ENCODE measurements around the gene ATP1A3. TPM values are rescaled to one million over a fixed set of nuclear protein-coding genes. Genes with fewer than 3 reads are reported as not detected.

ATP1A3 gene
- total and polyA plus RNA-seq, 8 donors: 0.12 to 0.45 (median 0.29) TPM; not detected in 5

DNA sequence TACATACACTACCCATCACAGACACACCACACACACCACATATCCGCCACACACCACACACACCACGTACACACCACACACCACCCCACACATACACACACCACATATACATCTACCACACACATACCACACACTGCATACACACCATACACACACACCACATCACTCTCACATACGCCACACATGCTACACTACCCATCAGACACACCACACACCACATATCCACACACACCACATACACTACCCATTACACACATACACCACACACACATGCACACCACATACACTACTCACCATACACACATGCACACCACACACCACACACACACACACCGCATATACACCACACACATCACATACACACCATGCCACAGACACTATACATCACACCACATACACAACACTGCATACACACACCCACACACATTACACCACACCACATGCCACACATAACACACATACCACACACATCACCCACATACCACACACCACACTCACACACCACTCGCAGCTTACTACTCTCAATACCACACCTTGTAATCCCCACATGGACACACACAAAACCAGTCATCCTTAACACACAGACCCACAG is 75.3 kb downstream of the ATP1A3 start:
- TF ChIP-seq POLR2A (IDR thresholded peaks at IDR 0.05) (no peak), EP300 (IDR thresholded peaks at IDR 0.05) (no peak), CTCF (IDR thresholded peaks at IDR 0.05) (no peak), POLR2AphosphoS5 (IDR thresholded peaks at IDR 0.05) (no peak)
- DNase-seq: no peak
- no peak overlapping the region for H3K4me3 ChIP-seq
- intact Hi-C loops (cut with DNase I; ENCODE audit: low total_unique reads): no loop called here
- H3K27ac ChIP-seq: no peak overlapping the region
- peaks cover 14 to 98% (median 80%) of the 10 kb centered on the region in 3 donors for H3K27me3 ChIP-seq
- no peaks in the 10 kb centered on the region for H3K36me3 ChIP-seq
- H3K9me3 ChIP-seq: no peaks in the 10 kb centered on the region
- H3K4me1 ChIP-seq: peaks cover 0 to 17% (median 14%) of the 10 kb centered on the region in 4 donors
- 86 to 95% (median 93%) methylated on average over 5 of the region's 5 CpGs for WGBS, 5 donors

DNA sequence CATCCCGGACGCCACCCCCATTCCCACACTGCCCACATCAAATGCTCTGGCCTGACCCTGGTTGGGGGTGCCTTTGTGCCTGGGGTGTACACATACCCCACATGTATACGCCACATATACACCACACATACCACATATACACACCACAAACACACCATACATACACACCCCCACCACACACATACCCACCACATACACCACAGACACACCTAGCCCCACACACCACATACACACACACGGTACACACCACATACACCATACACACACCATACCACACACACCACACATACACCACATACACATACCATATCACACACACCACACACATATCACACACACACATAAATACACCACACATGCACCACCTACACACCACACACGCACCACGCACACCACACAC is 75.9 kb downstream of the ATP1A3 start:
- WGBS, 5 donors: 71 to 91% (median 79%) methylated on average over 4 to 6 of the region's 6 CpGs
- intact Hi-C loops (cut with DNase I; ENCODE audit: low total_unique reads): no loop called here
- TF ChIP-seq POLR2A (IDR thresholded peaks at IDR 0.05): no peak
- TF ChIP-seq CTCF (IDR thresholded peaks at IDR 0.05): no peak
- TF ChIP-seq POLR2AphosphoS5 (IDR thresholded peaks at IDR 0.05): no peak
- TF ChIP-seq EP300 (IDR thresholded peaks at IDR 0.05): no peak
- Histone ChIP-seq H3K27me3 (peaks cover 18 to 98% (median 84%) of the 10 kb centered on the region in 3 donors), H3K9me3 (no peaks in the 10 kb centered on the region), H3K4me1 (peaks cover 3 to 23% (median 20%) of the 10 kb centered on the region in 4 donors), H3K27ac (no peak overlapping the region), H3K4me3 (no peak overlapping the region), H3K36me3 (no peaks in the 10 kb centered on the region)
- DNase-seq: no peak

DNA sequence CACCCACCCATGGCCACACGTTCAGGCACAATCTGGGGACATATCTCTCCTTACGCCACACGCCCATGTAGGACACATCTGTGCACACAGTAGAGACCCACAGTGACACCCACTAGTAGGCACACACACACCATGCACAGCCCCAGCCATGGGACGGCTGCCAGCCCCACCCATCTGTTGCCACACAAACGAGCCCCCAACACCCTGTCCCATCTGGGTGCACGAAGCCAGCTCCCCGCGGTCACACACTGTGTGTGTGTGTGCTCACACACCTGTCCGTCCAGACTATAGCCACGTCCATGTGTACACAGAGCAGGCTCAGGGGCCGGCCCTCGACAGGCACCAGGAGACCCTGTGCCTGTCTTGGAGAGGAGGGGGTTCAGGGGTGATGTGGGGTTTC is 76.4 kb downstream of the ATP1A3 start:
- 34 to 50% (median 40%) methylated on average over 3 to 12 of the region's 12 CpGs for WGBS, 5 donors
- DNase-seq: no peak

More for the DNA sequence above, 76.4 kb downstream of the ATP1A3 start:
- Histone ChIP-seq H3K27me3 (peaks cover 18 to 98% (median 84%) of the 10 kb centered on the region in 3 donors), H3K4me3 (no peak overlapping the region), H3K36me3 (no peaks in the 10 kb centered on the region), H3K4me1 (peaks cover 5 to 27% (median 24%) of the 10 kb centered on the region in 4 donors), H3K27ac (no peak overlapping the region), H3K9me3 (no peaks in the 10 kb centered on the region)
- TF ChIP-seq POLR2AphosphoS5 (IDR thresholded peaks at IDR 0.05) (no peak), CTCF (IDR thresholded peaks at IDR 0.05) (no peak), EP300 (IDR thresholded peaks at IDR 0.05) (no peak), POLR2A (IDR thresholded peaks at IDR 0.05) (no peak)
- intact Hi-C loops (cut with DNase I; ENCODE audit: low total_unique reads): no loop called here

Other genes starting within 250 kb of the ATP1A3 start
- gene CEACAM6, start 238.7 kb downstream of the ATP1A3 start, total RNA-seq: 10 to 100 TPM in 2 of 5 donors, 1 to 10 TPM in 1, not detected in 2; 5.5 to 16.2 (median 14.7) TPM
- gene CEACAM6, start 238.7 kb downstream of the ATP1A3 start, polyA plus RNA-seq: 10 to 100 TPM in 1 of 3 donors, 1 to 10 TPM in 2; 1.7 to 29.6 (median 7.8) TPM
- not detected for gene CEACAM3, start 197.6 kb downstream of the ATP1A3 start, total RNA-seq
- under 1 TPM in 2 of 3 donors, not detected in 1; 0.13 to 0.31 TPM for gene CEACAM3, start 197.6 kb downstream of the ATP1A3 start, polyA plus RNA-seq
- gene LYPD4, start 149.5 kb downstream of the ATP1A3 start, total RNA-seq: not detected
- gene LYPD4, start 149.5 kb downstream of the ATP1A3 start, polyA plus RNA-seq: not detected
- not detected for gene DMRTC2, start 149.2 kb downstream of the ATP1A3 start, total RNA-seq
- not detected for gene DMRTC2, start 149.2 kb downstream of the ATP1A3 start, polyA plus RNA-seq
- gene RPS19, start 134.0 kb downstream of the ATP1A3 start, total RNA-seq: 1,000 to 10,000 TPM in 3 of 5 donors, 100 to 1,000 TPM in 2; 394 to 1,489 (median 1,008) TPM
- 1,000 to 10,000 TPM; 2,818 to 4,242 (median 2,979) TPM for gene RPS19, start 134.0 kb downstream of the ATP1A3 start, polyA plus RNA-seq
- 1 to 10 TPM in 2 of 5 donors, not detected in 3; 2.4 to 3.5 TPM for gene CD79A, start 117.0 kb downstream of the ATP1A3 start, total RNA-seq
- 10 to 100 TPM in 1 of 3 donors, 1 to 10 TPM in 2; 1.5 to 18.7 (median 3.2) TPM for gene CD79A, start 117.0 kb downstream of the ATP1A3 start, polyA plus RNA-seq
- 100 to 1,000 TPM in 4 of 5 donors, 10 to 100 TPM in 1; 40.8 to 329 (median 224) TPM for gene ARHGEF1, start 111.0 kb downstream of the ATP1A3 start, total RNA-seq
- 100 to 1,000 TPM in 2 of 3 donors, 10 to 100 TPM in 1; 62.0 to 109 (median 106) TPM for gene ARHGEF1, start 111.0 kb downstream of the ATP1A3 start, polyA plus RNA-seq
- not detected for gene ERFL, start 65.8 kb downstream of the ATP1A3 start, total RNA-seq
- gene ERFL, start 65.8 kb downstream of the ATP1A3 start, polyA plus RNA-seq: under 1 TPM in 1 of 3 donors, not detected in 2; 0.25 TPM
- gene RABAC1, start 34.9 kb downstream of the ATP1A3 start, total RNA-seq: 100 to 1,000 TPM in 3 of 5 donors, 10 to 100 TPM in 2; 44.6 to 499 (median 114) TPM
- 100 to 1,000 TPM; 127 to 181 (median 170) TPM for gene RABAC1, start 34.9 kb downstream of the ATP1A3 start, polyA plus RNA-seq
- gene GRIK5, start 76.0 kb upstream of the ATP1A3 start, total RNA-seq: 10 to 100 TPM in 2 of 5 donors, 1 to 10 TPM in 3; 2.2 to 74.1 (median 8.3) TPM
- 1 to 10 TPM in 2 of 3 donors, under 1 TPM in 1; 0.92 to 3.1 (median 1.1) TPM for gene GRIK5, start 76.0 kb upstream of the ATP1A3 start, polyA plus RNA-seq
- 10 to 100 TPM in 2 of 5 donors, 1 to 10 TPM in 3; 4.6 to 17.0 (median 8.8) TPM for gene ZNF574, start 81.9 kb upstream of the ATP1A3 start, total RNA-seq
- 1 to 10 TPM; 5.5 to 5.7 (median 5.5) TPM for gene ZNF574, start 81.9 kb upstream of the ATP1A3 start, polyA plus RNA-seq
- gene POU2F2, start 138.2 kb upstream of the ATP1A3 start, total RNA-seq: 10 to 100 TPM in 2 of 5 donors, 1 to 10 TPM in 1, under 1 TPM in 2; 0.89 to 23.3 (median 3.9) TPM
- 1 to 10 TPM in 2 of 3 donors, under 1 TPM in 1; 0.68 to 2.7 (median 1.8) TPM for gene POU2F2, start 138.2 kb upstream of the ATP1A3 start, polyA plus RNA-seq
- 100 to 1,000 TPM in 1 of 5 donors, 10 to 100 TPM in 4; 16.7 to 195 (median 43.8) TPM for gene DEDD2, start 223.4 kb upstream of the ATP1A3 start, total RNA-seq
- gene DEDD2, start 223.4 kb upstream of the ATP1A3 start, polyA plus RNA-seq: 10 to 100 TPM; 20.8 to 35.9 (median 22.0) TPM
- 10 to 100 TPM in 2 of 5 donors, 1 to 10 TPM in 3; 4.7 to 12.0 (median 6.8) TPM for gene ZNF526, start 226.1 kb upstream of the ATP1A3 start, total RNA-seq
- gene ZNF526, start 226.1 kb upstream of the ATP1A3 start, polyA plus RNA-seq: 1 to 10 TPM; 2.4 to 3.7 (median 3.2) TPM
- gene GSK3A, start 248.4 kb upstream of the ATP1A3 start, total RNA-seq: 10 to 100 TPM in 4 of 5 donors, 1 to 10 TPM in 1; 5.8 to 77.2 (median 22.6) TPM
- 10 to 100 TPM; 25.5 to 40.8 (median 35.0) TPM for gene GSK3A, start 248.4 kb upstream of the ATP1A3 start, polyA plus RNA-seq

Measured in stomach (tissue), 9 donors.